Measurements from ENCODE around the gene MRPL55. TPM values are rescaled to one million over a fixed set of nuclear protein-coding genes. Genes with fewer than 3 reads are reported as not detected.

MRPL55 gene
- total RNA-seq, 2 donors from 2014 or later = 57.6 to 66.7 TPM

DNA sequence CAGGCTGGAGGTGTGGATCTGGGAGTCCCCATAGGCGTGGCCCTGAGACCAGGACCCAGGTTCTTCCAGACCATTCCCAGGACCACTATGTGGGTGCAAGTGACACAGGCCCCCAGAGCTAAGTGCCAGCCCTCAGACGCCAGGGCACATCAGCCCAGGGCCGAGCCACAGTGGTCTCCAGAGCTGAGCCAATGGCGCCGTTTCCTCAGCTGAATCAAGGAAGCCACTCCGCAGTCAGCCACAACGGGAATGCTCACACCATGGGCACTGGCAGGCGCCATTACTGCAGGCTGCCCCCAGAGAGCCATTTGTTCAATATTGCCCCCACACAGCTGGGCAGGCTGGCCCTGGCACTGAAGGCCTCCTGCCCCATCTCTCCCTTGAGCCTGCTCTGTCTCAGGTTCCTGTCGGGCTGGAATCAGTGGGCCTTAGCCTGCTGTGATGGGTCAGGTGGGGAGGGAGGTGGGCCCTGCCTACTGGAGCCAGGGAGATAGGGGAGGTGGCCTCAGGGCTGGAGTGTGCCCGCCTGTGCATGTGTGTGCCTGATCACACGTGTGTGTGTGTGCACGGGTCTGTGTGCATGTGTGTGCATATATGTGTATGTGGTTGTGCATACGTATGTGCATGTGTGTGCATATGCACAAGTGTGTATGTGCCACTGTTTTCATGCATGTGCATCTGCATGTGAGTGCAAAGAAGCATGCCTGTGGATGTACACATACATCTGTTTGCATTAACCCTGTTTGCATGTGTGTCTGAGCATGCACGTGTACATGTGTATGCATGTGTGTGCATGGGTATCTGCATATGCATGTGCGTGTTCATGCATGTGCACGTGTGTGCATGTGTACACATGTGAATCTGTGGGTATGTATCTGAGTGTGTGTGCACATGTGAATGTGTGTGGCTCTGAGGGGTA, 46.8 kb upstream of the MRPL55 start:
- no peaks in the 10 kb centered on the region for H3K4me1 Mint-ChIP-seq
- Histone ChIP-seq H3K9me3 (ENCODE audit: control insufficient read depth, low read length) (no peaks in the 10 kb centered on the region), H3K4me3 (ENCODE audit: low read length) (no peak overlapping the region), H3K27ac (ENCODE audit: low read depth, low read length) (no peak overlapping the region), H3K9ac (ENCODE audit: extremely low read depth, low read length, poor library complexity, severe bottlenecking) (no peak overlapping the region), H3K27me3 (ENCODE audit: control insufficient read depth, insufficient read depth, low read length, poor library complexity, severe bottlenecking) (no peaks in the 10 kb centered on the region), H3K36me3 (ENCODE audit: control insufficient read depth, insufficient read depth, low read length) (no peaks in the 10 kb centered on the region), H3K4me1 (ENCODE audit: control insufficient read depth, insufficient read depth, low read length) (no peaks in the 10 kb centered on the region)
- H3K4me3 Mint-ChIP-seq = no peak overlapping the region
- H3K27ac Mint-ChIP-seq = no peak overlapping the region
- no peaks in the 10 kb centered on the region for H3K9me3 Mint-ChIP-seq
- no peaks in the 10 kb centered on the region for H3K36me3 Mint-ChIP-seq (ENCODE audit: low read depth)
- 89 to 92% methylated on average over 14 to 16 of the region's 16 CpGs for WGBS, 2 experiments (ENCODE audit: insufficient coverage in 1 of 2, insufficient read length in 1 of 2)
- no peak for DNase-seq
- peaks cover 23% of the 10 kb centered on the region for H3K27me3 Mint-ChIP-seq (ENCODE audit: insufficient read depth)
- TF ChIP-seq, protein P1, sequence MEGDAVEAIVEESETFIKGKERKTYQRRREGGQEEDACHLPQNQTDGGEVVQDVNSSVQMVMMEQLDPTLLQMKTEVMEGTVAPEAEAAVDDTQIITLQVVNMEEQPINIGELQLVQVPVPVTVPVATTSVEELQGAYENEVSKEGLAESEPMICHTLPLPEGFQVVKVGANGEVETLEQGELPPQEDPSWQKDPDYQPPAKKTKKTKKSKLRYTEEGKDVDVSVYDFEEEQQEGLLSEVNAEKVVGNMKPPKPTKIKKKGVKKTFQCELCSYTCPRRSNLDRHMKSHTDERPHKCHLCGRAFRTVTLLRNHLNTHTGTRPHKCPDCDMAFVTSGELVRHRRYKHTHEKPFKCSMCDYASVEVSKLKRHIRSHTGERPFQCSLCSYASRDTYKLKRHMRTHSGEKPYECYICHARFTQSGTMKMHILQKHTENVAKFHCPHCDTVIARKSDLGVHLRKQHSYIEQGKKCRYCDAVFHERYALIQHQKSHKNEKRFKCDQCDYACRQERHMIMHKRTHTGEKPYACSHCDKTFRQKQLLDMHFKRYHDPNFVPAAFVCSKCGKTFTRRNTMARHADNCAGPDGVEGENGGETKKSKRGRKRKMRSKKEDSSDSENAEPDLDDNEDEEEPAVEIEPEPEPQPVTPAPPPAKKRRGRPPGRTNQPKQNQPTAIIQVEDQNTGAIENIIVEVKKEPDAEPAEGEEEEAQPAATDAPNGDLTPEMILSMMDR (conservative IDR thresholded peaks at IDR 0.05) = no peak

DNA sequence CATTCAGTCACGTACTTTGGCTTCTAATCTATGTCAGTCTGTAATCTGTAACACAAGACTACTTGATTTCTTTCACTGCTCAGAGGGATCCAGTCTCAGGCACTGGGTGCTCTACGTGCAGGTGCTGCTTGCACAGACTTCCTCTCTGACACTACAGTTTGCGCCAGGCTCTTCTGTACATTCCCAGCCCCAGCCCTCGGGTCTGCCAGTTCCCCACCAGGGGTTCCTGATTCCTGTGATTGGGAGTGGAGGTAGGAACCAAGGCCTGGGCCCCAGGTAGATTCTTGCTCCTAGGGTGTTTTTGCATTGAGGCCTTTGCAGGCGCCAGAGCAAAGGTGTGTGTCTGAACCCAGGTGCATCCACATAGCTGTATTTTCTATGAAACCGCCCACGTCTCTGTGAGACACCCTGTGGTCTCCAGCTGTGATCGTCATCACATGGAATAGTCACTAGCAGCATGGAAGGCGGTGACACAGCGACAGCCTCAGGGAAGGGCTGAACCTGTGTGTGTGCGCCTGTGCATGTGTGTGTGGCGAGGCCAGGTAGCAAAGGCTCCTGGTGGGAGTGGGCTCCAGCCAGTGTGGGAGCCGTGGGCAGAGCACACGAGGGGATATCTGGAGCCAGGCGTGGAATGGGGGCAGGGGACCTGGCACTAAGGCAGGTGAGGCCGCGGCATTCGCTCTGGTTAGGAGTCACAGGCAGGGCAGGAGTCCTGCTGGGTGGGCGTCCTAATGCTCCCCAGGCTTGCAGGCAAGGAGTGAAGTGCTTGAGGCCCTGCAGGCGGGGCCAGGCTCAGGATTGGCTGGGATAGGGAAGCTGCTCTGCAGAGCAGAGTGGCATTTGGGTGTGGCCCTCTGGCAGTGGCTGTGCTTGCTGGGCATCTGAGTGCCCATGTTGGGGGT, 45.8 kb upstream of the MRPL55 start:
- Histone ChIP-seq H3K27me3 (ENCODE audit: control insufficient read depth, insufficient read depth, low read length, poor library complexity, severe bottlenecking) (no peaks in the 10 kb centered on the region), H3K4me3 (ENCODE audit: low read length) (no peak overlapping the region), H3K27ac (ENCODE audit: low read depth, low read length) (no peak overlapping the region), H3K9me3 (ENCODE audit: control insufficient read depth, low read length) (no peaks in the 10 kb centered on the region), H3K4me1 (ENCODE audit: control insufficient read depth, insufficient read depth, low read length) (no peaks in the 10 kb centered on the region), H3K36me3 (ENCODE audit: control insufficient read depth, insufficient read depth, low read length) (no peaks in the 10 kb centered on the region), H3K9ac (ENCODE audit: extremely low read depth, low read length, poor library complexity, severe bottlenecking) (no peak overlapping the region)
- no peak for DNase-seq
- 87 to 89% methylated on average over 14 to 20 of the region's 20 CpGs for WGBS, 2 experiments (ENCODE audit: insufficient coverage in 1 of 2, insufficient read length in 1 of 2)
- Mint-ChIP-seq H3K36me3 (ENCODE audit: low read depth) (no peaks in the 10 kb centered on the region), H3K27me3 (ENCODE audit: insufficient read depth) (peaks cover 20% of the 10 kb centered on the region), H3K27ac (no peak overlapping the region), H3K9me3 (no peaks in the 10 kb centered on the region), H3K4me1 (no peaks in the 10 kb centered on the region), H3K4me3 (no peak overlapping the region)
- TF ChIP-seq, protein P1 (conservative IDR thresholded peaks at IDR 0.05) = no peak

DNA sequence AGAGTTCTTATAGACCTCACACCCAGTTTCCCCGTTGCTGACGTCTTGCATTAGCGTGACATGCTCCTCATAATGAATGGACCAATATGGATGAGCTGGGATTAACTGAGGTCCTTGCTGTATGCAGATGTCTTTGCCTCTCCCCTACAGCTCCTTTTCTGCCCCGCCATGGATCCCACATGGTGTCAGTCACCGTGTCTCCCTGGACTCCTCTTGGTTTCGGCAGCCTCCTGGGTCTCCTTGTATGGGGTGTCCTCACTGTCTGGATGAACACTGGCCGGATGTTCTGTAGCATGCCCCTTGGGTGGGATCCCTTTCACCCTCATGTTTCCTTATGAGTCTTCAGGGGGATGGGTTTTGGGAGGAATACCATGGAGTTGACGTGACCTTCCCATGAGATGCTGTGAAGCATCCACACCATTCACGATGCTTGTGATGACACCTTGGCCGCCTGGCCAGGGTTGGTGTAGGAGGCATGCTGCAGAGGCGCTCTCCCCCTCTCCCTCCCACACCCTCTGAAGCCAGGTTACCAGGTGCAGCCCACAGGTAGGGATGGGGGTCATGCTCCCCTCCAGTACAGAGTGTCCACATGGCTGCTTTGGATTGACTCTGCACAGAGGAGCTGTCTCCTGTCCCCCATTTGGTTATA, 45.0 kb upstream of the MRPL55 start:
- H3K27me3 Mint-ChIP-seq (ENCODE audit: insufficient read depth) = peaks cover 13% of the 10 kb centered on the region
- Histone ChIP-seq H3K27me3 (ENCODE audit: control insufficient read depth, insufficient read depth, low read length, poor library complexity, severe bottlenecking) (no peaks in the 10 kb centered on the region), H3K27ac (ENCODE audit: low read depth, low read length) (no peak overlapping the region), H3K9me3 (ENCODE audit: control insufficient read depth, low read length) (no peaks in the 10 kb centered on the region), H3K4me1 (ENCODE audit: control insufficient read depth, insufficient read depth, low read length) (no peaks in the 10 kb centered on the region), H3K4me3 (ENCODE audit: low read length) (no peak overlapping the region), H3K9ac (ENCODE audit: extremely low read depth, low read length, poor library complexity, severe bottlenecking) (no peak overlapping the region), H3K36me3 (ENCODE audit: control insufficient read depth, insufficient read depth, low read length) (no peaks in the 10 kb centered on the region)
- no peaks in the 10 kb centered on the region for H3K4me1 Mint-ChIP-seq
- no peaks in the 10 kb centered on the region for H3K36me3 Mint-ChIP-seq (ENCODE audit: low read depth)
- H3K4me3 Mint-ChIP-seq = no peak overlapping the region
- TF ChIP-seq, protein P1 (conservative IDR thresholded peaks at IDR 0.05) = no peak
- WGBS, 2 experiments (ENCODE audit: insufficient coverage in 1 of 2, insufficient read length in 1 of 2) = 85 to 90% methylated on average over 7 to 11 of the region's 11 CpGs
- H3K9me3 Mint-ChIP-seq = no peaks in the 10 kb centered on the region
- no peak overlapping the region for H3K27ac Mint-ChIP-seq
- no peak for DNase-seq

All from endodermal cell (in vitro differentiated cells).